Stimulated activated CD4-positive, alpha-beta T cell treated with anti-CD3 and anti-CD28 coated beads, Interleukin-15, amount 100 ng/mL, for 24 hours (primary cell): ENCODE results near the gene TRPC4.

Experiments used
- DNase-seq: peaks from one replicate; pipeline ENCODE4 v3.0.0-alpha.2; 2020

Gene TRPC4

GRCh38 chr13:37869756-37870488 is at the start of gene TRPC4:
TRPC4 (minus strand) TSS chr13:37869772; CDS start chr13:37783333, 86,439 bp downstream.
- DNase-seq = peak; percentile 14

DNA sequence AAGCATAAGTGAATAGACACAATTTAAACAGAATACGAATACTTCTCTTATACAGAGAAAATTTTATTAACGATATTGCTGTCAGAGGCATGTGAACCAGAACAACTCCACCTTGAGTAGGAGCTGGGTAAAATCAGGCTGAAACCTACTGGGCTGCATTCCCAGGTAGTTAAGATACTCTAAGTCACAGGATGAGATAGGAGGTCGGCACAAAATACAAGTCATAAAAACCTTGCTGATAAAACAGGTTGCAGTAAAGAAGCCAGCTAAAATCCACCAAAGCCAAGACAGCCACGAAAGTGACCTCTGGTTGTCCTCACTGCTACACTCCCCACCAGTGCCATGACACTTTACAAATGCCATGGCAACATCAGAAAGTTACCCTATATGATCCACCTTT is 49.2 kb upstream of the TRPC4 start:
- DNase-seq = no peak

DNA sequence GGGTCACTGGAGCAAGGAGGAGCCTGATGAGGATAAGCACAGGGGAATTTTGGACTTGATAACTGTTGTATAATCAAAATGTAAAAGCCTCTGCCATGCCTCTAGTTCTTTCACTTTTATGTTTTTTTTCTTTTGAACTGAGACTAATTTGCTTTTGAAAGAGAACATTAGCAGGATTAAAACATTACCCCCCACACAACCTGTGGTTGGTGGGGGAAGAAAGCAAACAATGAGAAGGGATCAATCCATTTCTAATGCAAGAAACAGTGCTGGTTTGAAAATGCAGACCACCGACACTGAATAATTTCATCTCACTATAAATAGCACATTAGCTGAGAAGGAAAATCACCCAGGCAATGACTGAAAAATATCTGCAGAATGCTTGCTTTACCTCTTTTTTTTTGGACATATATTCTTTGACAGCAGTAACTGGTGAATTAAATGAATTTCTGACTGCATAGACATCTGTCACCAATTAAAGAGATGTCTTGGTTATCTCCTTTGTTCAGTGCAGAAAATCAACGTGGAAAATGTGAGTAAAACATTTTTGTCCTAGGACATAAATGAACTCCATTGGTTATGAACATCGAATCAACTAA is 48.6 kb upstream of the TRPC4 start:
- DNase-seq = no peak

- no peak for DNase-seq
Observed at GRCh38 chr13:37914781-37915391, 45.3 kb upstream of the TRPC4 start.

DNA sequence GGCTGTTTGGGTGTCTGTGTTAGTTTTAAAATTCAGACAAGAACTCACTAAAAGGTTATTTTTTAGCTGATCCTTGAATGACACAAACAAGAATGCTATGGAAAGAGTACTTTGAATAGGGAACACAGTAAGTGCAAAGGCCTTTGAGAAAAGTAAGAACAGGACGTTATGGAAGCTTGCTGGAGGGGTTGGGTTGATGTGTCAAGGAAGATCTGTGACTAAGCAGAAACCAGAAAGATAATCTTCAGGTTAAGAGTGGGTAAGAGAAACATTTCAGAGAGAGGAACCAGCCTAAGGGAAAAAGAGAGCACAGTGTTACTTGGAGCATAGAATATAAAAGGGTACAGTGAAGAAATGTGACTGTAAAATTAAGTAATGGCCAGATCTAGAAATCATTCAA is 41.2 kb upstream of the TRPC4 start:
- DNase-seq = no peak

GRCh38 chr13:37906880-37907279 is 37.3 kb upstream of the TRPC4 start:
- DNase-seq = no peak

- DNase-seq = no peak
Observed at GRCh38 chr13:37905736-37906135, 36.2 kb upstream of the TRPC4 start.

DNA sequence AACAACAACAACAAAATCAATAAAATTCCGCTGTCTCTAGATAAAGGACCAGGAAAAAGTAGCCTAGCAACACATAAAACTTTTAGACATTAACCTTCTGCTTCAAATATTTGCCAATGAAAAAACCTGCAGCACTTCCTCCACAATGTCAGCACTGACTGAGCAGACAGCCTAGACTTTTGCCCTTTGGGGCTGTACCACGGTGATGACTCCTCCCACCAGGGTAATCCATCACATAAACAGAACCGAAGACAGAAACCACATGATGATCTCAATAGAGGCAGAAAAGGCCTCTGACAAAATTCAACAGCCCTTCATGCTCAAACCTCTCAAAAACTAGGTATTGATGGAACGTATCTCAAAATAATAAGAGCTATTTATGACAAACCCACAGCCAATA is 30.2 kb upstream of the TRPC4 start:
- no peak for DNase-seq

- no peak for DNase-seq
Observed at GRCh38 chr13:37893321-37893720, 23.7 kb upstream of the TRPC4 start.

- no peak for DNase-seq
Observed at GRCh38 chr13:37889820-37890219, 20.2 kb upstream of the TRPC4 start.

- no peak for DNase-seq
Observed at GRCh38 chr13:37889102-37889501, 19.5 kb upstream of the TRPC4 start.

- DNase-seq = no peak
Observed at GRCh38 chr13:37886879-37887278, 17.3 kb upstream of the TRPC4 start.

GRCh38 chr13:37884674-37885073 is 15.1 kb upstream of the TRPC4 start:
- DNase-seq = no peak

- DNase-seq = no peak
Observed at GRCh38 chr13:37884026-37884425, 14.5 kb upstream of the TRPC4 start.

GRCh38 chr13:37878921-37879320 is 9.3 kb upstream of the TRPC4 start:
- no peak for DNase-seq

- no peak for DNase-seq
Observed at GRCh38 chr13:37878496-37878895, 8.9 kb upstream of the TRPC4 start.

DNA sequence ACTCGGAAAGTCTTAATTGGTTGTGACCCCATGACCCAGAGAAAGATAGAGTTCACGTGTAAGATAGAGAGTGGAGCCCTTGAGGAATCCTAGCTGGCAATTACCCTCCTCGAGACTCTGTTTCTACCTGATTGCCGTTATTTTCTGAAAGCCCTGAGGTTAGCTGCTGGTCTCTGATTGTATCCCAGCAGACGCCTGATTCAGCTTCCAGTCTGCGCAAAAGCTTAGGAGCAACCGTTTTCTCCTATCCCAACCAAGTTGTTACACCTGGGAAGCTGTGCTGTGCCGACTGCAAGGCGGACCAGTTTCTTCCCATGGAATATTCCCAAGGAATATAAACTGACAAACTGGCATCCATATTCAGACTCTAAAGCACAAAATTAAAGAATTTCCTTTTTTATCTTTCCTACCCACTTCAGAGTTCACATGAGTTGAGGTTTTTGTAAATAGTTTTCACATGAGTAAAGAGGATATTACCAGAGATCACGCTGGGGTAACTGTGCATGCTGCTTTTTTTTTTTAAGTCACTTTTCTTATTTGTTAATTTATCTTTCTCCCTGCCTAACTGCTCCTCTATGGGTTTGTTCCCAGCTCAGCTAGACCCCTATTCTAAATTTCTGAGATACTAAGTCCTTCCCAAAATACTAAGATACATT is 1.5 kb upstream of the TRPC4 start:
- DNase-seq = no peak

GRCh38 chr13:37870489-37870845 is 895 bp upstream of the TRPC4 start:
- DNase-seq = no peak

DNA sequence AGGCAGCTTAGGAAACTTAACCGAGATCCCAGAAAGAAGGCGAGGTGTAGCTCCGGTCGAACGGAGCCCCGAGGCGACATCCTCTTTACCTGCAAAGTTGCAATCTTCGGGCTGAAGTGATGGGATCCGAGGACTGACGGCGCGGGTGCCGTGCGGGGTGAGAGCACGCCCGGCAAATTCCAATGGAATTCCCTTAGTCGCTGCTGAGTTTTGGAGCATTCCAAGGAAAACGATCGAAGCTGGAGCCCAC is 141 bp downstream of the TRPC4 start:
- no peak for DNase-seq

DNA sequence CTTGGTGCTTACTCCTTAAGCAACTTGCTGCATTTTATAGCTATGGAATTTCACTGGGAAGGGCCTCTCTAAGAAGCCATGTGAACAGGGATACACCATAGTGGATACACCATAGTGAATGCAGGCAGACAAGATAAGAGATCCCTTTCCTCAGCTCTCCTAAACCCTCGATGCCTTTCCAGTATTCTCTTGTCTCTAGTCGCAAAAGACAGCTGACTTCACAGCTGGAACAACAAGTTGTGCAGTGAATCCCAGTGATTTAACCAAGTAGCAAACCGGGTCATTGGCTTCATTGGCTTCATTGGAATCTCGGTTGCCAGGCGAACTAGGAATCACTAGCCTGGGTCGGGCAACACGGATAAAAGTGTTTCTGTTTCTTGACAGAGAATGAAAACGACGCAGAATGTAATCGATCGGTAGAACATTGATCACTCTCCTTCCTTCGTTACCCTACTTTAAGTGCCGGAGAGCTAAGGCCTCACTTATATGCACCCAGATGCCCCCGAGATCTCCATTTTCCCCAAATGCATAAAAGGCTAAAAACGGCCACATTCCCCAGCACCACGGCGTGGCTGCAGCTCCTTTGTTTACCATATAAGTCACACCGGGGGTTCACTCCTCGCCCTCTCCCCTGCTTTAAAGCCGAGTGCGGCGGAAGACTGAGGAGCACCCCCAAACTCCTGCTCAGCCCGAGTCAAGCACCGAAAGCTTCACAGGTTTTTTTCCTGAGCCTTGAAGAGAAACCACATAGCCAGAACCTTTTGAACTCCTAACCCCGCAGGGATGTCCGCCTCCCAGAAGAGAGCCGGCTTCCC is 674 bp downstream of the TRPC4 start:
- no peak for DNase-seq

DNA sequence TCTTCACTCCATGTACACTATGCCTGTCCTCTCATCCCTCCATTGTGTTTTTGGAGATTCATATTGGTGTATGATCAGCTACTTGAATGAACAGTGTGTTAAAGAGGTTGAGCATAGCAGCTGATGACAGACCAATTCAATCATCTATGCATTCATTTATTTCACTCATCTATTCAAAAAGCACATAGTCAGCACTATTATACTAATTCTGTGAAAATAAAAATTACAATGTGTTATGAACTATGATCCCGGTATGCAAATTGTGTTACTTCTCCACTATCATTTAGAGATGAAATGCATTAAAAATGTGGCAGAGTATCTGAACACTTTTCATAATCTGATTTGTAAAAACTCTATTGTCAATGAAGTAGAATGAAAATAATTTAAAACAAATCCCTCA is 5.9 kb downstream of the TRPC4 start:
- no peak for DNase-seq

GRCh38 chr13:37835392-37835791 is 34.2 kb downstream of the TRPC4 start:
- DNase-seq = no peak

DNA sequence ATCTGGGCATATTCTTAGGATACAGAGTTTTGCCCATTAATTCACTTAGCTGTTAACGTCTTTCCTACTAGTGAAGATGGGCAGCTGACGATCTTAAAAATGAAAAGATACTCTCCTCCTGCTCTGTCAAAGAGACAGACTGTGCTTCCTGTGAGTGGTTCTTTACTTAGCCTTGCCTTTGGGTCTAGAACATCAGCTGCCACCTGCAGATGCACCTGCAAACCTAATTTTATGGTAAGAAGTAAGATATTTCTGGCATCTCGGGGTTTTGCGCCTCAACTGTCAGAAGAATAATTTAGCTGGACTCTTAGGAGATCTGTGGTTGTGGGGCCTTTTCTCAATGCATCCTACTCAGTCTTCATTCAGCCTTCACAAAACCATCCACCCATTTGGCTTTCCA is 36.2 kb downstream of the TRPC4 start:
- DNase-seq = no peak
